HuH-7.5 (cell line): ENCODE data around the gene ACKR3.

Experiments used
- DNase-seq: peaks from one replicate; pipeline ENCODE4 v3.0.0; 2011; ENCODE audit warnings: low spot score

The ACKR3 gene

GRCh38 chr2:236612737-236613136 lies 43.1 kb downstream of the ACKR3 start:
- DNase-seq: no peak

DNA sequence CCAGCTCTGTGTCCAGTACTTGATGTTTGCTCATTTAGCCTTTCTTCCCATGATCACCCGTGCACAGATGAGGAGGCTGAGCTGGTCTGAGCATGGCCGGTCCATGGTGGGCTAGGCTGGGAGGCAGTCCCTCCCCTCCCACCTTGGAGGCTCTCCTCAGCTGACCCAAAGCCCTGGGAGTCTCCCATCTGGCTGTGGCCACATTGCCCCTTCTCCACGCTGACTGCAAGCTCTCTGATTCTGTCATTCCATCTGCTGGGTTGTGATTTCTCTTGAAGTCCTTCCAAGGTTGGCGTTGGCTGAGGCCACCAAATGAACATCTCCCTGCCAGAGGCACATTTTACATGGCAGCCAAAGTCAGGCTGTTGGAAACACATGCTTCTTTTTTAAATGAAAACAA lies 44.0 kb downstream of the ACKR3 start:
- DNase-seq: no peak

DNA sequence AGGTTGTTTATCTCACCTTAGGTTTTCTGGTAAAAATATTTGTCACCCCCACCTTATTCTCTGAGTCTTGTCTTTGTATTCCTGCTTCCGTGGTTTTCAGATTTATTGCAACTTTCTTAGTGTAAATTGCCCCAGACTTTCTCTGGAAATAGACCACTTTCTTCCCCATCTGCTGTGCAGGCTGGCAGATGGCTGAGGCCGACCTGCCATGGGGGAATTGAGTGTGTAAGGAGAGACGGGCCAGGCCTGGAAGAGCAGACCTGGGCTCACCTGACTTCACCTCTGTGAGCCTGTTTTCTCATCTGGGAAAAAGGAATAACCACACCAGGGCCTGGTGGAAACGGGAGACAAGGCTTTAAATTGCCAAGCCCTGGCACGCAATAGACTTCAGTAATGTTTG lies 44.9 kb downstream of the ACKR3 start:
- no peak for DNase-seq

- no peak for DNase-seq
These were observed 46.4 kb downstream of the ACKR3 start for GRCh38 chr2:236616031-236616430.

DNA sequence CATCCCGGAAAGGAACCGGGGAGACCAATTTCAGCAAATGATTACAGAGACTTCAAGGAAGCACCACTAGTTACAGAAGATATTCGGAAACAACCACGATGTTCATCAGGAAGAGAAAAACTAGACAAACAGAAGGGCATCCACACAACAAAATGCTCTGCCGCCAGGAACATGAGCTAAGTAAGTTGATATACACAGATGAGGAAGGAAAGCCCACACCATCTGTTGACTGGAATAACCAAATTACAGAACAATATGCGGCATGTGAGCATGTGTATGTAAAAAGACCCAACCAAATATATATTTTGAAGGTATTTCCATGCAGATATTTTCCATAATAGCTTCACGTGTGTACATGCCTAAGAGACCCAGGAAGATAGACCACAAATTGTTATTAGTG lies 47.0 kb downstream of the ACKR3 start:
- no peak for DNase-seq

DNA sequence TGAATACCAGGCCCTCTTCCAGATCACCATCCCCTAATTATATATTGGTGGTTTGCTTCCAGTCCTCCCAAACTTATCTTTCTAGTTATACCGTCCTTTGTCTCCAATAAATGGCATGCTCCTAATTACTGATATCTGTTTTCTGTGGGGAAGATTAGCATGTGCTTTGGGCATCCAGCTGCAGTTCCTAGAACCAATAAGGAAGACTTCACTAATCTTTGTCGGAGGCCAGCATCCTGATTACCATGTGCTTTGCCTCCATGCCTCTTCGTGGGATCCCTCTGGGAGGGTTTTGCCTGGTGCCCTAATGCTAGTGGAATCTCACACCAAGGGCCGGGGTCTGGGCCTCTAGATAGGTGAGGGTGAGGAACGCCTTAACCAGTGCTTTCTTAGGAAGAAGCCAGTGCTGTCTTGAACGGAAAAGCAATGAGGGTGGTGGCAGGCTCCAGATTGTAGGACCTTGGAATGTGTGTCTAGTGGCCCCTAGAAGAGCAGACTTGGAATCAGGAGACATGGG lies 47.7 kb downstream of the ACKR3 start:
- no peak for DNase-seq

- DNase-seq: no peak
These were observed 48.2 kb downstream of the ACKR3 start for GRCh38 chr2:236617796-236618195.

DNA sequence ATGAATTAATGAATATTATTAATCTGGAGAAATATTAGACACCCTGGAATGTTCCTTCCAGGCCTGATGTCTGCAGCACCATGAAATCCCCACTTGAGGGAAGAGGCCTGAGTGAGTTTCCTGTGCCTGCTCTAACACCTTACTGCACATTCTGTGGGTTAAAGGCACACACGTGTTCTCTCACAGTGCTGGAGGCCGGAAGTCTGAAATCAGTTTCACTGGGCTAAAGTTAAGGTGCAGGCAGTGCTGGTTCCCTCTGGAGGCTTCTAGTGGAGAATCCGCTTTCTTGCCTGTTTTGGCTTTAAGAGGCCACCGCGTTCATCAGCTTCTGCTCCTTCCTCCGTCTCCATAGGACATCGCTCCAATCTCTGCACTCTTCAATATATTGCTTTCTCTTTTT lies 48.7 kb downstream of the ACKR3 start:
- DNase-seq: no peak

DNA sequence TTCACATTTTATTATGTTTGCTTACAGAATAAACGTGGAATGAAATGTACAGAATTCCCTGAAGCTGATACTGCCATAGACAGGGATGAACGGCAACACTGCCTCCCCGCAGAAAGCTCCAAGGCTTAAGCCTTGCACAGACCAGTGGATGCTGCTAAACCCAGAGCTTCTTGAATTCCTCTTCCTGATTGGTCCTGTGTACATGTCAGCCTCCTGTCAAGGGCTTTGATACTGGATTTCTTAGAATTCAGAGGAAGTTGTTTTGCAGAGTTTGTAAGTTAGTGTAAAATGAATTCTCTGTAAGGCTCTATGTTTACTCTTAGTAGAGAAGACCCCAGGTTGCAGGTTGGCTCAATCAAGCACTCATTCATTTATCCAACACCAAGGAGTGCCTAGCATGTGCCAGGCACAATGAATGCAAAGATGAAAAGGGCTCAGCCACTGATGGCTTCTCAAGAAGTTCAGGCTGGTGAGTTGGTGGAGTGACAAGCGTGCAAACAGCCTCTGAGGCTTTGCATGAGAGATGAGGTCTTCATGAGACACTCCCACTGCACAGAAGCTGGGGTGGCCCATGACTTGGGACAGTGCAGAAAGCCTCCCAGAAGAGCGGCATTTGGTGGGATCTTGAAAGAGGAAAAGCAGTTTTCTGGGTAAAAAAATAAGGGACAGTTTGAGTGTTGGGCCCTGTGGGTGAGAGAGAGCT lies 50.4 kb downstream of the ACKR3 start:
- DNase-seq: no peak

GRCh38 chr2:236621786-236622185 lies 52.2 kb downstream of the ACKR3 start:
- no peak for DNase-seq

GRCh38 chr2:236622201-236622600 lies 52.6 kb downstream of the ACKR3 start:
- no peak for DNase-seq

DNA sequence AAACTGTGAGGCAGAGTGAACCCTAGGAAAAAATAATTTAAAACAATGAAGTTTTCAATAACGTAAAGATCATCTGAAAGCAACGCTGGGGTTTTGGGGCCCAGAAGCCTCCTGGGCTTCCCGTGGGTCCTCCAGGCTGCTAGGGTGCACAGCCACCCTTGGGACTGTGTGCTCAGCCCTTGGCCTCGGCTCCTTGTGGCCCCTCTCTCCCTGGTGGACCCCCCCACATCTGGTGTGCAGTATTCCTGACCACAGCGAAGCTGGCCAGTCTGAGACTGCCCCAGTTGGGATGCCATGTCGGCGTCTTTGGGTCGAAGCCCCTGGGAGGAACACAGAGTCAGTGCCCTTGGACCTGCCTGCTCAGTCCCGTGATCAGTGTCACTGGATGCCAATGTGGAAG lies 53.0 kb downstream of the ACKR3 start:
- no peak for DNase-seq

GRCh38 chr2:236623816-236624215 lies 54.2 kb downstream of the ACKR3 start:
- DNase-seq: no peak

DNA sequence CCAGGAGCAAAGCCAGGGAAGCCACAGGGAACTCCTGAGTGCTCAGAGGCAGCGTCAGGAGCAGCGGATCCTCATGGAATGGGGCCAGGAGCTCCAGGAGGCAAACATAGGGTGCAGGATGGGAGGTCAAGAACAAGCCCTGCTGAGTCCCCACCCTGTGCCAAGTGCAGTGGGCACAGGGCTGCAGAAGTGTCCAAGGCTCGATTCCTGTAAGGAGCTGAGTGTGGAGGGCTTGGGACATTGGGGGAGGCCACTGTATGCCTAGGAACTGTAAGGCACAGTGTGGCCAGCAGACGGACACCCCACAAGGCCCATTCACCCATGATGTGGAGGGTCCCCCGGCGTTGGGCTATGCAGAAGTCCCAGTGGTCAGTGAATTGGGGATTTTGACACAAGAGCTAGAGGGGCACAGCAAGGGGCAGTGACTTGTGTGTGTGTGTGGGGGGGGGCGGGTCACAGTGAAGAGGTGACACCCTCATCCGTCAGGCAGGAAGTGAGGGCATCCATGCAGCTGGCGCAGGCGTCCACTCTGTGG lies 55.6 kb downstream of the ACKR3 start:
- no peak for DNase-seq

DNA sequence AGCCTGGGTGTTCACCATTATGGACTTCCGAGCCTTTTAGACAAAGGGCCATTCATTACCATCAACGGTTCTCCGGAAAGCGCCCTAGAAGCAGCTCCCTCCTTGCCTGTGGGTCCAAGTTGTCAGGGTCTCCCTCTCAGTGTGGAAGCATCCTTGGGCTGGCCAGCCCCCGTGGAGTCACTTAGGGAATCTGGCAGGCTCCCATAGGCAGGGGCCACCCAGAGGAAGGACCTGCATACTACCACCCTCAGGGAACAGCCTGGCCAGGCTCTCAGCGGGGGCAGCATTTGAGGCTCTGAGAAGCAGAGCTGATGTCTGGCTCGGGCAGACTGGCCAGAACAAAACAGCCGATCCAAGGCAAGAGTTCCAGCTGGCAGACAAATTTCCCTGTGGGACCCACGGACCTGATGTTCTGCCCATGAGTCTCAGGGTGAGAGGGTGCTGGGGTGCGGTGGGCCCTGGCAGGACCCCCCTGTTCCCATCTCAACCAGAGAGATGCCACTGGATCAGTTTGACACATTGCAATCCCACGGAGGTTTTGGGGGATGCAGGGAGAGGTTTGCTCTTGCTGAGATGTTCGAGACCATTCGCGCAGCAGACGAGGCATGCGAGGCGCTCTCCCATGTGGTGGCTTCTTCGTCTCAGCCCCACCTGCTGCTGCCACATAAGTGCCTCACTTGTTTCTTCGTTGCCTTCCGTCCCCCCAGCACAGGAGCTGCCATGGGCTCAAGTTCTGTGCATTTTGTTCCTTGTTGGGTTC lies 56.9 kb downstream of the ACKR3 start:
- DNase-seq: no peak

DNA sequence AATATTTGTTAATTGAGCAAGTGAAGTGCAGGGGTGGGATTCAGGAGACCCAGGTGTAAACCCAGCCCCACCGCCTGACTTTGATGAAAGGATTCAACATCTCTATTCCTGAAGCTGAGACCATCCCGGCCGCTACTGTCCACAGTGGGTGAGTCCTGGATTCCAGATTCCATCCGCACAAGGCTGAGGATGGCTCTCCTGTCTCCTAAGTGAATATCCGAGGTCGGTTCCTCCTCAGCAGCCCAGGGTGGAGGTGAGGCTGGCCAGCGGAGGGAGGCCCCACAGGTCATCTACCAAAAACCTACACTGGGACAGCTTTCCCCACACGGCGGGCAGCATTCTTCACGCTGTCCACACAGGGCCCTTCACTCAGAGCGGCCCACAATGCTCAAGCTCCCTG lies 57.6 kb downstream of the ACKR3 start:
- DNase-seq: no peak

DNA sequence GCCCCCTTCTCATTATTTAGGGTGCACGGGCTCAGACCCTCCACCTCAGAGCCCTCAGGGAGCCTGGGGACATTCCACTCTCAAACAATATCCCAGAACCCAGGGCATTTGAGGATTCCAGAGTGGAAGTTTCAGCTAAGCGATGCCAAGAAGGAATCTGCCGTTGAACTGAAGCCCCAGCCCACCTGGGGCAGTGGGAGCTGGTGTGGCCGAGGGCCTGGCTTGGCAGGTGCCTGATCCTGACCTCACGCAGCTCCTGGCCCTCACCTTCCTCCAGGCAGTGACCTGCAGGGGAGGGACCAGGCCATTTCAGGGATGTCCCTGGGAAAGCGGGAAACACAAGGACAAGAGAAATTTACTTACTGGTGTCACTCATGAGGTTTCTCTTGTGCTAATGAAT lies 58.2 kb downstream of the ACKR3 start:
- no peak for DNase-seq

- no peak for DNase-seq
These were observed 58.8 kb downstream of the ACKR3 start for GRCh38 chr2:236628256-236628901.

GRCh38 chr2:236628981-236629605 lies 59.5 kb downstream of the ACKR3 start:
- no peak for DNase-seq

DNA sequence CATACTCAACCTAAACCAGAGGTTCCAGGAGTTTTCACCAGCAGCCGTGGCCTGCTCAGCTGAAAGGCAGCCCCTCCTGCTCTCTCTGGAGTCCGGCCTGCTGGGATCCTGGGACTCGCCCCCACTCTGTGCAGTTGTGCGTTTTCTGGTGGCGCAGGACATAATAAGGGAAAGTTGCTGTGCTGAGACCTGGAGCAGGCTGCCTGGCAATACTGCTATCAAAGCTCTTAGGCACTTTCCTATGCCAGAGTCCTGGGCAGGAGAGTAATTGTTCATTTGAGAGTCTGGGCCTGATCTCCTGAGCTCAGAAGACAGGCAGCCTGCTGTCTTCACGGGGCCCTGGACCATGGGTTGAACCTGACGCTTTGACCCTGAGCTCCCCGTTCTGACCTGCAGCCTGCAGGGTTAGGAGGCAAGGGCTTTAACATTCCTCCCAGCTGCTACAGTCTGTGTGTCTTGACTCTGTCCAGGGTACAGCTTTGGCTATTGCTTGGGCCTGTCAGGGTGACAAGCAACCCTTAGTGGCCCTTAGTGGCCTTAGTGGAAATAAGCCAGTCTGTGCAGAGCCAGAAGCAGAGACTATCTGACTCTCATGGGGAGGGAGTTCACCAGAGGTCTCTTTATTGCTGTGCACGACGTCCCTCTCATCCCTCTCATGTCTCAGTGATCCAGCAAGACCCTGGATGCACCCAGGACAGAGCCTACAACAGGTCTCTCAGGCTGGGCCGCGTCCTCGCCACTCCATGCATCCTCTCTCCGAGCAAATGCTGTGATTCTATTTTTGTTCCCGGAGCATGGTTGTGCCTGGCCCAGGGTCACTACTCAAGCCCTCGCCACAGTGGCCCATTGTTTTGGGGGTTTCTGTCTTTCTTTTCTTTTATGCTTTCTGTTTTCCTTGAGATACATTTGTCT lies 60.6 kb downstream of the ACKR3 start:
- no peak for DNase-seq

- no peak for DNase-seq
These were observed 61.7 kb downstream of the ACKR3 start for GRCh38 chr2:236631281-236631855.
